PC-3 (cell line): ENCODE measurements around the gene COLEC12. TPM values are rescaled to one million over a fixed set of nuclear protein-coding genes. Genes with fewer than 3 reads are reported as not detected.

Source experiments
- ATAC-seq: fragments of 200-7000 bp; cut with Tn5 transposase; 2 replicates; pipeline ENCODE4 v1.9.1; 2020; ENCODE audit warnings: mild to moderate bottlenecking, moderate library complexity
- BruUV-seq: library from RNA; stranded (reverse); fragments of 400-500 nt; replicated peaks from 2 replicates; lab custom pipeline; 2021; lab: Mats Ljungman, UMichigan
- CTCF ChIA-PET: fragments of 300-600 bp; sonication (Branson Sonifier 250); formaldehyde crosslinking; loops from one replicate; lab custom pipeline; 2022; ENCODE audit warnings: antibody characterized with exemption; lab: Charles Lee
- POLR2A ChIA-PET: fragments of 300-600 bp; sonication (Branson Sonifier 250); formaldehyde crosslinking; loops from one replicate; lab custom pipeline; 2022; ENCODE audit warnings: antibody characterized with exemption; ENCODE audit not compliant: unreplicated experiment; lab: Charles Lee
- DNase-seq: peaks from one replicate; pipeline ENCODE4 v3.0.0-alpha.2; 2015
- H2AFZ ChIP-seq: fragments of 300-600 bp; sonication (generic); 2 replicates; pipeline ENCODE4 v1.6.0; 2016; ENCODE audit warnings: antibody characterized with exemption, low read length
- H3F3A ChIP-seq: fragments of 300-600 bp; sonication (generic); one replicate; pipeline ENCODE4 v1.6.0; 2017; ENCODE audit warnings: antibody characterized with exemption, low read length, control low read depth, mild to moderate bottlenecking; ENCODE audit not compliant: unreplicated experiment
- H3K27ac ChIP-seq: fragments of 300-600 bp; sonication (generic); 2 replicates; pipeline ENCODE4 v1.5.1; 2016; ENCODE audit warnings: mild to moderate bottlenecking, low read length
- H3K27me3 ChIP-seq: fragments of 300-600 bp; sonication (generic); 2 replicates; pipeline ENCODE4 v1.6.1; 2016; ENCODE audit warnings: low read length, mixed read lengths
- H3K36me3 ChIP-seq: fragments of 300-600 bp; sonication (generic); 2 replicates; pipeline ENCODE4 v1.6.1; 2016; ENCODE audit warnings: low read depth, mixed run types, low read length, mixed read lengths
- H3K4me1 ChIP-seq: fragments of 300-600 bp; sonication (generic); 2 replicates; pipeline ENCODE4 v1.5.1; 2016; ENCODE audit warnings: low read length; ENCODE audit not compliant: insufficient read depth
- H3K4me2 ChIP-seq: fragments of 300-600 bp; sonication (generic); 2 replicates; pipeline ENCODE4 v1.6.0; 2016; ENCODE audit warnings: low read length
- H3K4me3 ChIP-seq: fragments of 300-600 bp; sonication (generic); 2 replicates; pipeline ENCODE4 v1.5.1; 2016; ENCODE audit warnings: mild to moderate bottlenecking, low read length, mixed read lengths
- H3K79me2 ChIP-seq: fragments of 300-600 bp; sonication (generic); 2 replicates; pipeline ENCODE4 v1.6.1; 2017; ENCODE audit warnings: low read length, mixed read lengths
- H3K9ac ChIP-seq: fragments of 300-600 bp; sonication (generic); 2 replicates; pipeline ENCODE4 v1.6.0; 2016; ENCODE audit warnings: mild to moderate bottlenecking, low read length
- H3K9me2 ChIP-seq: fragments of 300-600 bp; sonication (generic); replicated peaks from 2 replicates; pipeline ENCODE4 v1.6.1; 2016; ENCODE audit warnings: mixed run types, low read length, mixed read lengths
- H3K9me3 ChIP-seq: fragments of 300-600 bp; sonication (generic); 2 replicates; pipeline ENCODE4 v1.6.1; 2016; ENCODE audit warnings: low read length, mixed read lengths
- H4K20me1 ChIP-seq: fragments of 300-600 bp; sonication (generic); 2 replicates; pipeline ENCODE4 v1.6.1; 2016; ENCODE audit warnings: low read length, mixed read lengths
- EZH2 ChIP-seq: fragments of 300-600 bp; sonication (generic); IDR thresholded peaks from one replicate; pipeline ENCODE4 v1.6.1; 2017; ENCODE audit warnings: antibody characterized with exemption, mild to moderate bottlenecking, low read length; ENCODE audit not compliant: unreplicated experiment
- EZH2phosphoT487 ChIP-seq: fragments of 300-600 bp; sonication (generic); IDR thresholded peaks from 2 replicates; pipeline ENCODE4 v1.6.1; 2018; ENCODE audit warnings: mild to moderate bottlenecking, antibody characterized with exemption, low read length, borderline replicate concordance
- intact Hi-C: fragments of 100-400 bp; cut with micrococcal nuclease; formaldehyde crosslinking; loops from 2 replicates; pipeline ENCODE4 v1.9.0; 2023
- total RNA-seq: library from RNA; depleted of rRNA; stranded (reverse); fragments of >200 nt; gene quantifications from 2 replicates; pipeline ENCODE4 v1.2.3, GENCODE V29; 2014
- TF ChIP-seq, protein P1 (sequence below): fragments of 300-600 bp; sonication (generic); conservative IDR thresholded peaks from 2 replicates; pipeline ENCODE4 v1.5.1; 2017; ENCODE audit warnings: antibody characterized with exemption, low read depth, mild to moderate bottlenecking, low read length

Gene COLEC12
- total RNA-seq, 1 experiment from 2014 or later: 0.04 TPM

DNA sequence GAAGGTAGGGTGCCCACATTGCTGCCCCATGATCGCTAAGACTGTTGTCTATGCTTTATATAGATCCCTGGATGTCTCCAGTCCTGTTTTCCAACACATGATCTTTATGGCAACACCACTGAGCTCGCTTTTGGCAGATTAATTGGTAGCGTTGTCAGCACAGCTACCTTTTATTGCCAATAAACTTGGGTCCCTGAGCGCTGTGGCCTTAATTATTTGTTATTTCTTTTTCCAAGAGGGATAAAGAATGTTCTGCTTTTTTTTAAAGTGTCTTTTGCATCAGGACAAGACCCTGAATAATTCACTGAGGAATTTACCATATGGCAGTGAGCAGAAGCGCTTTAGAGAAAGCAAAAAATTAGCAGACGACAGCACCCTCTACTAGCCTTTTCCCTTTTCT, 113.5 kb downstream of the COLEC12 start:
- intact Hi-C loops: no loop called here

DNA sequence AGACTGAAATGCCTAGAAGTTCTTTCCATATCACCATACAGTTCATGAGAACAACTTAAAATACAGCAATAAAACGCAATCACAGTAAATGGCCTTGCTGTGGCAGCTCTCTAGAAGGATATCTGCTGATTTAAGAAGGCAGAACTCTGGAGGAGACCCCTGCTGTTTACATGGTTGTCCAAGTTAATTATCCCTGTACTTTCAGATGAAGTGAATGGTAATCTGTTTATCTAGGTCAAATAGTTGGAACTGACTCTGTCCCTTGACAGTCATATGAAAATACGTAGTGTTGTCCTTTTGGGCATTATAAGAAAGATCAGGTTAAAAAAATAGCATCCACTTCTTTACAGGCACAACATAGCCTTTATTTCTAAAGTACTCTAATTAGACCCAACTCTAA, 115.6 kb downstream of the COLEC12 start:
- ChIA-PET CTCF (no interaction called here), POLR2A (no interaction called here)
- DNase-seq: no peak
- Histone ChIP-seq H3K36me3 (no peaks in the 10 kb centered on the region), H3K4me1 (no peaks in the 10 kb centered on the region), H3K4me2 (no peak overlapping the region), H3F3A (no peaks in the 10 kb centered on the region), H2AFZ (no peak overlapping the region), H3K9ac (no peak overlapping the region), H3K79me2 (no peaks in the 10 kb centered on the region), H3K27me3 (peaks cover 64% of the 10 kb centered on the region), H3K27ac (no peak overlapping the region), H3K4me3 (no peak overlapping the region), H3K9me2 (no peaks in the 10 kb centered on the region), H4K20me1 (no peaks in the 10 kb centered on the region), H3K9me3 (no peaks in the 10 kb centered on the region)
- BruUV-seq: no TSS peak
- TF ChIP-seq, protein P1, sequence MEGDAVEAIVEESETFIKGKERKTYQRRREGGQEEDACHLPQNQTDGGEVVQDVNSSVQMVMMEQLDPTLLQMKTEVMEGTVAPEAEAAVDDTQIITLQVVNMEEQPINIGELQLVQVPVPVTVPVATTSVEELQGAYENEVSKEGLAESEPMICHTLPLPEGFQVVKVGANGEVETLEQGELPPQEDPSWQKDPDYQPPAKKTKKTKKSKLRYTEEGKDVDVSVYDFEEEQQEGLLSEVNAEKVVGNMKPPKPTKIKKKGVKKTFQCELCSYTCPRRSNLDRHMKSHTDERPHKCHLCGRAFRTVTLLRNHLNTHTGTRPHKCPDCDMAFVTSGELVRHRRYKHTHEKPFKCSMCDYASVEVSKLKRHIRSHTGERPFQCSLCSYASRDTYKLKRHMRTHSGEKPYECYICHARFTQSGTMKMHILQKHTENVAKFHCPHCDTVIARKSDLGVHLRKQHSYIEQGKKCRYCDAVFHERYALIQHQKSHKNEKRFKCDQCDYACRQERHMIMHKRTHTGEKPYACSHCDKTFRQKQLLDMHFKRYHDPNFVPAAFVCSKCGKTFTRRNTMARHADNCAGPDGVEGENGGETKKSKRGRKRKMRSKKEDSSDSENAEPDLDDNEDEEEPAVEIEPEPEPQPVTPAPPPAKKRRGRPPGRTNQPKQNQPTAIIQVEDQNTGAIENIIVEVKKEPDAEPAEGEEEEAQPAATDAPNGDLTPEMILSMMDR: no peak
- TF ChIP-seq EZH2phosphoT487: no peak
- no peak for TF ChIP-seq EZH2
- no peak for ATAC-seq
- intact Hi-C loops: no loop called here

More for the DNA sequence above, 113.5 kb downstream of the COLEC12 start:
- Histone ChIP-seq H3F3A (no peaks in the 10 kb centered on the region), H3K36me3 (no peaks in the 10 kb centered on the region), H4K20me1 (no peaks in the 10 kb centered on the region), H3K79me2 (no peaks in the 10 kb centered on the region), H3K9ac (no peak overlapping the region), H3K9me3 (no peaks in the 10 kb centered on the region), H3K4me1 (no peaks in the 10 kb centered on the region), H2AFZ (no peak overlapping the region), H3K9me2 (no peaks in the 10 kb centered on the region), H3K27ac (no peak overlapping the region), H3K27me3 (peaks cover 78% of the 10 kb centered on the region), H3K4me3 (no peak overlapping the region), H3K4me2 (no peak overlapping the region)
- ChIA-PET CTCF (no interaction called here), POLR2A (no interaction called here)
- TF ChIP-seq EZH2 (no peak), EZH2phosphoT487 (no peak)
- TF ChIP-seq, protein P1: no peak
- BruUV-seq: no TSS peak
- ATAC-seq: no peak
- DNase-seq: no peak

DNA sequence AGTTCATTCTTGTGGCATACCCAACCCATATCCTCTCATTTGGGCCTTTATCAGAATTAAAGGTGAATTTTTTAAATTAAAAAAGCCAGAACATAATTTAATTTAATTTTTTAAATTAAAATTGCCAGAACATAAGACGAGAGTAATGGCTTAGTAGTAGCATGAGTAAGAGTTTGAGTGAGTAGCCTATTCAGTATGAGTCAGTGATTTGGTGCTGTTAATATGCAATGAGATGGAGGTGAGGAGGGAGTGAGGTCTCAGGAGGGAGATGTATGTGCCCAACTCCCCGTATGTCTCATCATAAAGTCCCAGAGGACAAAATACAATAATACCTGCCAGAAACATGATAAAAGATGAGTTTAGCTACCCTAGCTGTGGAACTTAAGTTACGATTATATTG, 117.4 kb downstream of the COLEC12 start:
- POLR2A ChIA-PET: no interaction called here
- H3K9ac ChIP-seq: no peak overlapping the region
- CTCF ChIA-PET: no interaction called here
- ATAC-seq: no peak
- no peaks in the 10 kb centered on the region for H3K9me2 ChIP-seq
- no peaks in the 10 kb centered on the region for H4K20me1 ChIP-seq
- H3F3A ChIP-seq: no peaks in the 10 kb centered on the region
- no peaks in the 10 kb centered on the region for H3K9me3 ChIP-seq
- H3K4me1 ChIP-seq: no peaks in the 10 kb centered on the region
- no peak overlapping the region for H3K4me3 ChIP-seq
- intact Hi-C loops: no loop called here
- H3K4me2 ChIP-seq: no peak overlapping the region
- peaks cover 67% of the 10 kb centered on the region for H3K27me3 ChIP-seq
- H2AFZ ChIP-seq: no peak overlapping the region
- H3K79me2 ChIP-seq: no peaks in the 10 kb centered on the region
- TF ChIP-seq EZH2 (no peak), EZH2phosphoT487 (no peak)
- H3K36me3 ChIP-seq: no peaks in the 10 kb centered on the region
- no TSS peak for BruUV-seq
- H3K27ac ChIP-seq: no peak overlapping the region
- no peak for DNase-seq
